NB4 (cell line): ENCODE measurements around the gene PSG6.
"Not testable (repeated sequence)": the region's sequence is repeated elsewhere in the genome, so short reads cannot be mapped to it uniquely, and the experiment has no call there.

Experiments
- MYC ChIP-seq: IDR thresholded peaks from 2 replicates; pipeline ENCODE4 v1.6.1; 2011; ENCODE audit warnings: low read depth, low read length
- POLR2A ChIP-seq: IDR thresholded peaks from 2 replicates; pipeline ENCODE4 v1.6.1; 2011; ENCODE audit warnings: mild to moderate bottlenecking; ENCODE audit not compliant: insufficient read length; ENCODE audit errors: extremely low read depth
- TF ChIP-seq, protein P1 (sequence below): IDR thresholded peaks from 2 replicates; pipeline ENCODE4 v1.6.1; 2011; ENCODE audit warnings: low read depth, low read length
- TF ChIP-seq, protein P2 (sequence below): IDR thresholded peaks from one replicate; pipeline ENCODE4 v1.5.1; 2012; ENCODE audit warnings: low read depth, low read length

DNA sequence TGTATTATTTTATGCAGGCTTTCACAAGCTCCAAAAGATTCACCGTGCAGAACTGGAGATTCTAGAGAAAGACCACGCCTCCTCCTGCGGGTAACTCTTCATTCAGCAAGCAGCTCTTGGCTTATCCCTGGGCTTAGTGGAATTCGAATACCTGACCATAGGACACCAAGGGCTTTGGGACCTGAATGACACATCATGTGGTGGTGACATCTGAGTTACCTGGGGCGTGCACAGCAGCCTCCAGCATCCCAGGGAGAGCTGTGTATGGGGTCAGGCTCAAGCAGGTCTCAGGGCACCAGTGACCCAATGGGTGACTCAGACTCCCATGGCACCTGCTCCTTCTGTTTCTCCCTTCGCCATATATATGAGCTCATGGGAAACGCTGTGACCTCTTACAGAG lies 27.2 kb downstream of the PSG6 start:
- TF ChIP-seq, protein P1, sequence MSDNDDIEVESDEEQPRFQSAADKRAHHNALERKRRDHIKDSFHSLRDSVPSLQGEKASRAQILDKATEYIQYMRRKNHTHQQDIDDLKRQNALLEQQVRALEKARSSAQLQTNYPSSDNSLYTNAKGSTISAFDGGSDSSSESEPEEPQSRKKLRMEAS, result not testable (repeated sequence)
- TF ChIP-seq, protein P2, sequence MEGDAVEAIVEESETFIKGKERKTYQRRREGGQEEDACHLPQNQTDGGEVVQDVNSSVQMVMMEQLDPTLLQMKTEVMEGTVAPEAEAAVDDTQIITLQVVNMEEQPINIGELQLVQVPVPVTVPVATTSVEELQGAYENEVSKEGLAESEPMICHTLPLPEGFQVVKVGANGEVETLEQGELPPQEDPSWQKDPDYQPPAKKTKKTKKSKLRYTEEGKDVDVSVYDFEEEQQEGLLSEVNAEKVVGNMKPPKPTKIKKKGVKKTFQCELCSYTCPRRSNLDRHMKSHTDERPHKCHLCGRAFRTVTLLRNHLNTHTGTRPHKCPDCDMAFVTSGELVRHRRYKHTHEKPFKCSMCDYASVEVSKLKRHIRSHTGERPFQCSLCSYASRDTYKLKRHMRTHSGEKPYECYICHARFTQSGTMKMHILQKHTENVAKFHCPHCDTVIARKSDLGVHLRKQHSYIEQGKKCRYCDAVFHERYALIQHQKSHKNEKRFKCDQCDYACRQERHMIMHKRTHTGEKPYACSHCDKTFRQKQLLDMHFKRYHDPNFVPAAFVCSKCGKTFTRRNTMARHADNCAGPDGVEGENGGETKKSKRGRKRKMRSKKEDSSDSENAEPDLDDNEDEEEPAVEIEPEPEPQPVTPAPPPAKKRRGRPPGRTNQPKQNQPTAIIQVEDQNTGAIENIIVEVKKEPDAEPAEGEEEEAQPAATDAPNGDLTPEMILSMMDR, result not testable (repeated sequence)
- not testable (repeated sequence) for TF ChIP-seq POLR2A, MYC
